BLaER1 treated with 17β-estradiol and CSF1 and Interleukin-3, amounts not matched to agents 10 nM and 100 nM (cell line): ENCODE measurements around the gene TIRAP.

Experiments used
- H3K27ac ChIP-seq, 11 experiments: shearing (Covaris generic); formaldehyde crosslinking; 2 replicates each; pipeline ENCODE4 v1.8.1; 2022
- H3K27me3 ChIP-seq, 11 experiments: shearing (Covaris generic); formaldehyde crosslinking; 2 replicates each; pipeline ENCODE4 v1.8.1; 2022
- H3K36me3 ChIP-seq, 11 experiments: shearing (Covaris generic); formaldehyde crosslinking; 2 replicates each; pipeline ENCODE4 v1.8.1; 2022
- H3K4me1 ChIP-seq, 10 experiments: shearing (Covaris generic); formaldehyde crosslinking; 2 replicates each; pipeline ENCODE4 v1.8.1; 2022
- H3K4me2 ChIP-seq, 11 experiments: shearing (Covaris generic); formaldehyde crosslinking; 2 replicates each; pipeline ENCODE4 v1.8.1; 2022
- H3K4me3 ChIP-seq, 10 experiments: shearing (Covaris generic); formaldehyde crosslinking; 2 replicates each; pipeline ENCODE4 v1.8.1; 2022
- H3K9ac ChIP-seq, 11 experiments: shearing (Covaris generic); formaldehyde crosslinking; 2 replicates each; pipeline ENCODE4 v1.8.1; 2022
- H3K9me3 ChIP-seq, 11 experiments: shearing (Covaris generic); formaldehyde crosslinking; replicated peaks in 1 of 11; 2 replicates each; pipeline ENCODE4 v1.8.1; 2022
- H4K20me1 ChIP-seq, 11 experiments: shearing (Covaris generic); formaldehyde crosslinking; 2 replicates each; pipeline ENCODE4 v1.8.1; 2022
- Cebpa-rat ChIP-seq, 11 experiments: shearing (Covaris generic); IDR thresholded peaks; 2 replicates each; pipeline ENCODE4 v1.8.1; 2022

The TIRAP gene

DNA sequence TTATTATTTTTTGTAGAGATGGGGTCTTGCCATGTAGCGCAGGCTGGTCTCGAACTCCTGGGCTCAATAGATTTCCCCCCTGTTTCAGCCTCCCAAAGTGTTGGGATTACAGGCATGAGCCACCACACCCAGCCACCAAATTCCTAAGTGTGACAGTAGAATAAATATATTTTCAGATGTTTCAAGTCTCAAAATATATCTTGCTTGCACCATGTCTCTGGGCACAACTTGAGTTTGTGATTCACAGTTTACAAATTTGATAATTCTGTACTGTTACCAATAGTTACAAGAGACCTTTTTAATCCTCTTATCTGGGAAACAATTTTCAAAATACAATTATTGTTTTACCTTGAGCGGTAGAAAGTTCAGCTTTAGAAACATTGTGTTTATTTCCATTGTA is 40.1 kb downstream of the TIRAP start:
- Histone ChIP-seq H3K36me3 (peaks cover 0 to 20% (median 6%) of the 10 kb centered on the region in 11 experiments; a peak in 10 of 22 replicates), H3K27me3 (no peaks in the 10 kb centered on the region), H3K4me3 (no peak overlapping the region), H3K4me2 (no peak overlapping the region), H4K20me1 (peaks cover 8 to 22% (median 13%) of the 10 kb centered on the region in 11 experiments; a peak in 20 of 22 replicates), H3K9ac (no peak overlapping the region), H3K9me3 (no peaks in the 10 kb centered on the region), H3K4me1 (peaks cover 22 to 44% (median 34%) of the 10 kb centered on the region in 10 experiments), H3K27ac (no peak overlapping the region)
- TF ChIP-seq Cebpa-rat (IDR thresholded peaks at IDR 0.05), result no peak

GRCh38 chr11:126327281-126328000 is 44.5 kb downstream of the TIRAP start:
- Histone ChIP-seq H3K4me3 (no peak overlapping the region), H3K27me3 (no peaks in the 10 kb centered on the region), H3K27ac (no peak overlapping the region), H3K4me2 (no peak overlapping the region), H4K20me1 (peaks cover 0 to 27% (median 0%) of the 10 kb centered on the region in 11 experiments; a peak in 9 of 22 replicates), H3K9me3 (no peaks in the 10 kb centered on the region), H3K36me3 (peaks cover 12 to 39% (median 25%) of the 10 kb centered on the region in 11 experiments; a peak in 21 of 22 replicates), H3K9ac (no peak overlapping the region), H3K4me1 (peaks cover 0 to 16% (median 8%) of the 10 kb centered on the region in 10 experiments; a peak in 9 of 20 replicates)
- no peak for TF ChIP-seq Cebpa-rat (IDR thresholded peaks at IDR 0.05)

- no peak for TF ChIP-seq Cebpa-rat (IDR thresholded peaks at IDR 0.05)
- Histone ChIP-seq H3K4me3 (no peak overlapping the region), H3K27ac (no peak overlapping the region), H3K9ac (no peak overlapping the region; a peak in 1 of 22 replicates), H3K27me3 (no peaks in the 10 kb centered on the region), H3K36me3 (peaks cover 16 to 45% (median 28%) of the 10 kb centered on the region in 11 experiments; a peak in 21 of 22 replicates), H3K4me1 (peaks cover 0 to 16% (median 8%) of the 10 kb centered on the region in 10 experiments; a peak in 9 of 20 replicates), H4K20me1 (peaks cover 0 to 27% (median 0%) of the 10 kb centered on the region in 11 experiments; a peak in 9 of 22 replicates), H3K4me2 (no peak overlapping the region), H3K9me3 (no peaks in the 10 kb centered on the region)
These were observed 45.1 kb downstream of the TIRAP start for GRCh38 chr11:126328001-126328390.

GRCh38 chr11:126328444-126328843 is 45.6 kb downstream of the TIRAP start:
- Histone ChIP-seq H4K20me1 (peaks cover 0 to 27% (median 0%) of the 10 kb centered on the region in 11 experiments; a peak in 9 of 22 replicates), H3K4me1 (peaks cover 0 to 16% (median 8%) of the 10 kb centered on the region in 10 experiments; a peak in 9 of 20 replicates), H3K9ac (no peak overlapping the region; a peak in 1 of 22 replicates), H3K4me3 (no peak overlapping the region), H3K27me3 (no peaks in the 10 kb centered on the region), H3K4me2 (no peak overlapping the region), H3K27ac (no peak overlapping the region), H3K36me3 (peaks cover 18 to 46% (median 32%) of the 10 kb centered on the region in 11 experiments; a peak in 21 of 22 replicates), H3K9me3 (no peaks in the 10 kb centered on the region)
- TF ChIP-seq Cebpa-rat (IDR thresholded peaks at IDR 0.05), result no peak

DNA sequence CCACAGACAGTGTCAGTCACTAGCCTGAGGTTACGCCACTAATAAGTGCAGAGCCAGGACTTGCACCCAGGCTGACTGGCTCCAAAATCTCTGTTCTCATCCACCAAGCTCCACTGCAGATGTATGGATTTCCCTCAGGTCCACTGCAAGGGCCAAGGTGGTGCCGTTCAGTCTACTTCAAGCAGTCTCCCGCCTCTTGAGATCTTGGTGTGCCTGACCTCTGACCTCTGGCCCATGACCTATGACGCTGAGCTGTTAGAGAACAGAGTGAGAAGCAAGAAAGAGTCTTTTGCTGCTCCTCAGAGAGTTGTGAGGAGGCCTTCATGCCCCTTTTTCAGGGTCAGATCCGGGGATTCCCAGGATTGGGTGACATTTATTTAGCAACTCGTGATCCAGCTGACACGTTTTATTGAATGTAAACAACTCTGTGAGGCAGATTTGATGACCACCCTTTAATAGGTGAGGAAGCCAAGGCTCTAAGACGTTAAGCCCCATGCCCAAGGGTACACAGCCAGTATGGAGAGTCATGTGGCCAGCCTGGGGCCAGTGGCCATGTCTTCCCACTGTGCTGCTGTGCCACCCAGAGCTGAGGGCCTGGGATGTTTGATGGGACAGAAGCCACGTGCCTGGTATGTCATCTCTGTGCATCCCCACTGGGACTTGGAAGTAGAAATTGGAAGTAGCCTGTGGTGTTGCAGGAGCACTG is 46.2 kb downstream of the TIRAP start:
- Histone ChIP-seq H4K20me1 (peaks cover 0 to 27% (median 0%) of the 10 kb centered on the region in 11 experiments; a peak in 9 of 22 replicates), H3K27ac (no peak overlapping the region), H3K27me3 (no peaks in the 10 kb centered on the region), H3K9ac (no peak overlapping the region), H3K4me3 (no peak overlapping the region), H3K4me2 (no peak overlapping the region), H3K9me3 (no peaks in the 10 kb centered on the region), H3K4me1 (peaks cover 0 to 16% (median 8%) of the 10 kb centered on the region in 10 experiments; a peak in 9 of 20 replicates), H3K36me3 (peaks cover 13 to 47% (median 31%) of the 10 kb centered on the region in 11 experiments; a peak in 21 of 22 replicates)
- TF ChIP-seq Cebpa-rat (IDR thresholded peaks at IDR 0.05), result no peak

DNA sequence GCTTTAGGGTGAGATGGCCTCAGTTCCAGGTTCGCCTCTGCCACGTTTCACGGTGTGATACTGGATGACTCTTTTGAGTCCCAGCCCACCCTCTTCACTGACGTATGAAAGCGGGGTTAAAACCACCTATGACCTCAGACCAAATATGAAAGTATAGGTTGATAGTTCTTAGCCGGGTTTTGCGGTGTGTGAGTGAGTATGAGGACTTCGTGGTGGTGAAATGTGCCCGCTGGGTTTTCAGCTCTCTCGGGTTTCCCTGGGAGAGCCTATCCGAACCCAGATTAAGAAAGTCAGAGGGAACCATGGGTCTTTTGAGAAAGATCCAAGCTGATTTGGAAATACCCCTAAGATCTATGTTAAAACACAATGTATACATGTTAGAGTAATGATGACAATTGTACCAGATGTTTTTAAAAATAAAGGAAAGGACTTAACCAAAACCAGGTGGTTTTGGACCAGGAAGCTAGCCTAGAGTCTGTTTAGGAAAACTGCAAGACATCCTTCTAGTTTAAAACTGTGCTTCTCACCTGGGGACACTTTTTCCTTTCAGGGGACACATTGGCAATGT is 46.8 kb downstream of the TIRAP start:
- H3K4me2 ChIP-seq, result no peak overlapping the region
- no peak overlapping the region for H3K4me3 ChIP-seq
- peaks cover 0 to 20% (median 12%) of the 10 kb centered on the region in 10 experiments; a peak in 15 of 20 replicates for H3K4me1 ChIP-seq
- no peaks in the 10 kb centered on the region for H3K27me3 ChIP-seq
- peaks cover 13 to 47% (median 31%) of the 10 kb centered on the region in 11 experiments; a peak in 21 of 22 replicates for H3K36me3 ChIP-seq
- no peak overlapping the region for H3K9ac ChIP-seq
- H3K27ac ChIP-seq, result no peak overlapping the region
- TF ChIP-seq Cebpa-rat (IDR thresholded peaks at IDR 0.05), result no peak
- H4K20me1 ChIP-seq, result peaks cover 0 to 29% (median 0%) of the 10 kb centered on the region in 11 experiments; a peak in 9 of 22 replicates
- no peaks in the 10 kb centered on the region for H3K9me3 ChIP-seq

GRCh38 chr11:126331286-126331685 is 48.4 kb downstream of the TIRAP start:
- no peak overlapping the region for H3K9ac ChIP-seq
- H3K36me3 ChIP-seq, result peaks cover 13 to 47% (median 29%) of the 10 kb centered on the region in 11 experiments; a peak in 21 of 22 replicates
- H3K4me1 ChIP-seq, result peaks cover 11 to 32% (median 21%) of the 10 kb centered on the region in 10 experiments
- H4K20me1 ChIP-seq, result peaks cover 0 to 35% (median 0%) of the 10 kb centered on the region in 11 experiments; a peak in 8 of 22 replicates
- H3K27me3 ChIP-seq, result no peaks in the 10 kb centered on the region
- no peak overlapping the region for H3K4me2 ChIP-seq
- no peak overlapping the region for H3K4me3 ChIP-seq
- no peak overlapping the region for H3K27ac ChIP-seq
- no peaks in the 10 kb centered on the region for H3K9me3 ChIP-seq
- TF ChIP-seq Cebpa-rat (IDR thresholded peaks at IDR 0.05), result no peak

GRCh38 chr11:126332221-126332711 is 49.4 kb downstream of the TIRAP start:
- H3K4me2 ChIP-seq, result no peak overlapping the region
- peaks cover 13 to 47% (median 29%) of the 10 kb centered on the region in 11 experiments; a peak in 21 of 22 replicates for H3K36me3 ChIP-seq
- peaks cover 21 to 39% (median 29%) of the 10 kb centered on the region in 10 experiments for H3K4me1 ChIP-seq
- H3K27ac ChIP-seq, result no peak overlapping the region
- no peaks in the 10 kb centered on the region for H3K27me3 ChIP-seq
- TF ChIP-seq Cebpa-rat (IDR thresholded peaks at IDR 0.05), result no peak
- no peak overlapping the region for H3K9ac ChIP-seq
- H3K4me3 ChIP-seq, result no peak overlapping the region
- H3K9me3 ChIP-seq, result no peaks in the 10 kb centered on the region
- peaks cover 0 to 45% (median 0%) of the 10 kb centered on the region in 11 experiments; a peak in 9 of 22 replicates for H4K20me1 ChIP-seq
